ENCODE measurements around the gene CAMK2D.

CAMK2D gene

GRCh38 chr4:113645771-113646441, 115.6 kb downstream of the CAMK2D start:
- TF ChIP-seq CTCF (IDR thresholded peaks at IDR 0.05; ENCODE audit: insufficient read depth, low read depth, low read length, missing control alignments), result no peak
- no peak for DNase-seq (ENCODE audit: low read depth)
- no peak overlapping the region for H3K4me3 ChIP-seq (ENCODE audit: low read depth, low read length)

GRCh38 chr4:113645288-113645687, 116.2 kb downstream of the CAMK2D start:
- no peak for TF ChIP-seq CTCF (IDR thresholded peaks at IDR 0.05; ENCODE audit: insufficient read depth, low read depth, low read length, missing control alignments)
- H3K4me3 ChIP-seq (ENCODE audit: low read depth, low read length), result no peak overlapping the region
- no peak for DNase-seq (ENCODE audit: low read depth)

GRCh38 chr4:113644398-113644797, 117.1 kb downstream of the CAMK2D start:
- no peak for TF ChIP-seq CTCF (IDR thresholded peaks at IDR 0.05; ENCODE audit: insufficient read depth, low read depth, low read length, missing control alignments)
- no peak for DNase-seq (ENCODE audit: low read depth)
- no peak overlapping the region for H3K4me3 ChIP-seq (ENCODE audit: low read depth, low read length)

GRCh38 chr4:113643505-113643904, 118.0 kb downstream of the CAMK2D start:
- TF ChIP-seq CTCF (IDR thresholded peaks at IDR 0.05; ENCODE audit: insufficient read depth, low read depth, low read length, missing control alignments), result no peak
- DNase-seq (ENCODE audit: low read depth), result no peak
- H3K4me3 ChIP-seq (ENCODE audit: low read depth, low read length), result no peak overlapping the region

- H3K4me3 ChIP-seq (ENCODE audit: low read depth, low read length), result no peak overlapping the region
- no peak for TF ChIP-seq CTCF (IDR thresholded peaks at IDR 0.05; ENCODE audit: insufficient read depth, low read depth, low read length, missing control alignments)
- peak; percentile 57 for DNase-seq (ENCODE audit: low read depth)
These were observed 120.5 kb downstream of the CAMK2D start for GRCh38 chr4:113641025-113641431.

- TF ChIP-seq CTCF (IDR thresholded peaks at IDR 0.05; ENCODE audit: insufficient read depth, low read depth, low read length, missing control alignments), result no peak
- peak; percentile 14 for DNase-seq (ENCODE audit: low read depth)
- no peak overlapping the region for H3K4me3 ChIP-seq (ENCODE audit: low read depth, low read length)
These were observed 122.2 kb downstream of the CAMK2D start for GRCh38 chr4:113639326-113639725.

GRCh38 chr4:113638562-113638832, 123.0 kb downstream of the CAMK2D start:
- no peak for DNase-seq (ENCODE audit: low read depth)
- no peak overlapping the region for H3K4me3 ChIP-seq (ENCODE audit: low read depth, low read length)
- no peak for TF ChIP-seq CTCF (IDR thresholded peaks at IDR 0.05; ENCODE audit: insufficient read depth, low read depth, low read length, missing control alignments)

Measured in GM12865 (cell line).